ENCODE results near the gene TIPARP.

GRCh38 chr3:156732261-156732660 is 57.9 kb downstream of the TIPARP start:
- TF ChIP-seq CTCF (IDR thresholded peaks at IDR 0.05) (no peak), POLR2A (IDR thresholded peaks at IDR 0.05) (no peak)
